NT2/D1 (cell line): ENCODE measurements around the gene RGS19.

Source experiments
- SUZ12 ChIP-seq: IDR thresholded peaks from 2 replicates; pipeline ENCODE4 v1.6.1; 2011; ENCODE audit not compliant: insufficient read length, insufficient read depth; ENCODE audit errors: extremely low read depth
- YY1 ChIP-seq: IDR thresholded peaks from 2 replicates; pipeline ENCODE4 v1.6.1; 2011; ENCODE audit not compliant: insufficient read length, insufficient read depth
- ZNF274 ChIP-seq: IDR thresholded peaks from 2 replicates; pipeline ENCODE4 v1.6.1; 2011; ENCODE audit warnings: mild to moderate bottlenecking, low read depth, low read length

DNA sequence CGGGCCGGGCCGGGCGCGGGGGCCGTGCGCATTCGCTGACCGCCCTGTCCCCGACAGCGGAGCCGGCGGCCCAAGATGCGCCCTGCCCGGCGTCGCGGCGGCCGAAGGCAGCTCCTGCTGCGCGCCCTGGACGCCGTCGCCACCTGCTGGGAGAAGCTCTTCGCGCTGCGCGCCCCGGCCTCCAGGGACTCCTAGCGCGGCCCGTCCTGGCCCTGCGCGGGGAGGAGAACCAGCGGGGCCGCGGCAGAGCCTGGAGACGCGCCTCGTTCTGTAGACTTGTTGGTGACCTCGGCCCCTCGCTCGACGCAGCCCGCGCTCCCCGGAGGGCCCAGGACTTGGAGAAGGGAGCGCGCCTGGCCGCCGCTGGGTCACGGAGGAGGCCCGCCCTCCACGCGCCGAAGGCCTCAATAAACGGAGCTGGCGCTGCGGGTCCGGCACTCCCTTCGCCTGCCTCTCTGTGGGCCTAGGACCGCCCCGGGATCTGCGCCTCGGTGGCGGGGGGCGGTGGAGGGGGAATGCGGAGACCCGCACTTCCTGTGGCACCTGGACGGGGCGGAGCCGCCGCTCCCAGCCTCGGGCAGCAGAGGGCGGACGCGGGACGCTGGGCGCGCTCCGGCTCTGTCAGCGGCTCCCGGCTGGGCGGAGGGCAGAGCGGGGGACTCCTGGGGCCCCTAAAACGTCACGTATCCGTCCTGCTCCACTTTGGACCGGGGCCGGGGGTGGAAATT, 40.6 kb downstream of the RGS19 start:
- no peak for TF ChIP-seq ZNF274
- no peak for TF ChIP-seq YY1
- TF ChIP-seq SUZ12 = no peak
